NCI-H2107 treated with DMSO at 0.1 percent for 48 hours (cell line): Measurements from ENCODE around the gene FLOT1.

Experiments used
- DNase-seq: peaks from one replicate; lab custom pipeline; 2025; ENCODE audit not compliant: unreplicated experiment; lab: John Stamatoyannopoulos, UW

The FLOT1 gene, protein sequence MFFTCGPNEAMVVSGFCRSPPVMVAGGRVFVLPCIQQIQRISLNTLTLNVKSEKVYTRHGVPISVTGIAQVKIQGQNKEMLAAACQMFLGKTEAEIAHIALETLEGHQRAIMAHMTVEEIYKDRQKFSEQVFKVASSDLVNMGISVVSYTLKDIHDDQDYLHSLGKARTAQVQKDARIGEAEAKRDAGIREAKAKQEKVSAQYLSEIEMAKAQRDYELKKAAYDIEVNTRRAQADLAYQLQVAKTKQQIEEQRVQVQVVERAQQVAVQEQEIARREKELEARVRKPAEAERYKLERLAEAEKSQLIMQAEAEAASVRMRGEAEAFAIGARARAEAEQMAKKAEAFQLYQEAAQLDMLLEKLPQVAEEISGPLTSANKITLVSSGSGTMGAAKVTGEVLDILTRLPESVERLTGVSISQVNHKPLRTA

DNA sequence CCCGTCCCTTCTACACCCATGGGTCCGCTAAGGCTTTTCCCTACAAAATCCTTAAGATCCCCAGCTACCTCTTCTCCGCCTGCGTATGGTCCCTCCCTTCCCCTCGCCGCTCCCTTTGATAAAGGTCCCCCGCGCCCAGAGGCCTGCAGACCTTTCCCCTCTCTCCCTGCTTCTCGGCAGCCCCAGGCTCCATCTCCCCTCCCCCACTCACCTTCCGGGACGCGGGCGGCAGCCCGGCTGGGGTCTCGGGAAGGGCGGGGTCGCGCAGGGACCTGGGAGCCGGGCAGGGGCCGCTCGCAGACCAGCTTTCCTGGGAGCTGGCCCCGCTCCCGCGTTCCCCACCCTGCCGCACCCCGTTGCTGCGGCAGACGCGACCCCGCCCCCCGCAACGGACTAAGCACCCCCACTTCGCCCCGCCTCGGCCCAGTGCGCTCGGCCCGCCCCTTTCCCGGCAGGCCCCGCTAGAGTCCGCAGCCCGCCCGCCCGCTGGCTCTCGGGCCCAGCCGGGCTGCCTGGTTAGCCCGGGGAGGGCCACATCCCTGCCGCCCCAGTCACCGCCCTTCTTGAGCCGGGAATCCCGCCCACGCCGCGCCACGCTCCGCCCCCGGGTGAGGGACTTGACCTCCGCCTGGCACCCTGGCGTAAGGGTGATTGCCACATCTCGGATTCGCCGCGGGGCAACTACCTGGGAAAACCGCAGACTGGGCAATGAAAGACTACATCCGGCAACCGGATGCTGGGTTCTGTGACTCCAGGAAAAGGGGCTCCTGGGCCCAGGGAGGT, at the start of gene FLOT1:
Gene FLOT1, minus strand, starts transcription at position 372 of the 783 bp plus-strand sequence. CDS start 498 bp downstream, outside the sequence.
- peak; percentile 14 for DNase-seq

DNA sequence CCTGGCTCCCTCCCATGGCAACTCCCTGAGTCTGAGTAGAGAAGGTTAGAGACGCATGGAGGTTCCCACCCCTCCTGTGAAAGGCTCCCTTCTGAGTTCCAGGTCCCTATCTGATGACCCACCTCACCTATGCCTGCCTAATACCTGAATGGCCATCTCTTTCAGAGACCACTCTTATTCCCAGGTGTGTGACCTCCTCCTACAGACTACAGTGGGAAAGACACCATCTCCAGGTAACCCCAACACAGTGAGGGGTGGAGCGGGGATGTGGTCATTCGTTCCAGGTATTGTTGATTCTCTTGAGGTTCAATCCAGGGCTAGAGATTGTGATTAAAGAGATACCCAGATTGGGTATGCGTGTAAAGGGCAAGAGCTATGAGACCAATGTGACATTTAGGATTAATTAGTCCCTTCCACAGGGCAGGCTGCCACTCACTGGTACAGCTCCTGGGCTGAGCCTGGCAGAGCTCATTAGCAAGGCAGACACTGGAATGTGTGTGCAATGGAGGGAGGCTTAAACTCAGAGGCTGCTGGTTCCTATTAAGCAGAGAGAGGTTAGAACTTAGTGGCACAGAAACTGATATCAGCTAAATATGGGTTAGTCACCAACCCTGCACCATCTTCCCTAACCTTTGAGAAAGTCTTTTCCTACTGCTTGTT, 48.4 kb upstream of the FLOT1 start:
- no peak for DNase-seq

DNA sequence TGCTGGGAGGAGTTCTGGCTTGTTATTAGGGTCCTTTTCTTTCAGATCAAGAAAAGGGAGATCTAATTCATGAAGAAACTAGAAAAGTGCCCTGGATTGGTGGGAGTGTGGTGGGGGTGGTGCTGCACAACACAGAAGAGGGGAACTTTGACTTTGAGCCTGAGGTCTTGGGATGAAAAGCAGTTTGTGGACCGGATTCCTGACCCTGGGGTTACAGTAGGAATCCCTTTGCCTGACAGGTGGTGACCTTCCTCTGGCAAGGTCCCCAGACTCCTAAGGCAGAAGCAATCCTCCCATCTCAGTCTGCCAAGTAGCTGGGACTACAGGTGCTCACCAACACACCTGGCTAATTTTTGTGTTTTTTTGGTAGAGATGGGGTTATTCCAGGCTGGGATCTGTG, 47.1 kb upstream of the FLOT1 start:
- DNase-seq = no peak

DNA sequence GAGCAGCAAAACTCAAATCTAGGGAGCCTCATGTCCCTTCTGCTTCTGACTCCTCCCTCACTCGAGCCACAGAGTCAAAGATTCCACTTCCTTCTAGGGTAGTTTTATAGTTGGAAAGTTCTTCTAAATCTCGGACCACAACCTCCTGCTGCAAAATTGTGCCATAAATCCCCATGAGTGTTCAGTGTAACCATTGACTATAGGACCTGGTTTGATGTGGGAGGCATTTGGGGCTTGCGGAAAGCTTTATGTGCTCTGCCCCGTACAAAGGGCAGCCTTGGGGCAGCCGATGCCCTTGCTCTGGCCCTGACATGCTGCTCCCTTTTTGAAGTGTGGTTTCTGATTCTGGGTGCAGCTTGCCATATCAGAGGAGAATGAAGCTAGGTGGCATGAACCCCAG, 45.5 kb upstream of the FLOT1 start:
- DNase-seq = no peak

DNA sequence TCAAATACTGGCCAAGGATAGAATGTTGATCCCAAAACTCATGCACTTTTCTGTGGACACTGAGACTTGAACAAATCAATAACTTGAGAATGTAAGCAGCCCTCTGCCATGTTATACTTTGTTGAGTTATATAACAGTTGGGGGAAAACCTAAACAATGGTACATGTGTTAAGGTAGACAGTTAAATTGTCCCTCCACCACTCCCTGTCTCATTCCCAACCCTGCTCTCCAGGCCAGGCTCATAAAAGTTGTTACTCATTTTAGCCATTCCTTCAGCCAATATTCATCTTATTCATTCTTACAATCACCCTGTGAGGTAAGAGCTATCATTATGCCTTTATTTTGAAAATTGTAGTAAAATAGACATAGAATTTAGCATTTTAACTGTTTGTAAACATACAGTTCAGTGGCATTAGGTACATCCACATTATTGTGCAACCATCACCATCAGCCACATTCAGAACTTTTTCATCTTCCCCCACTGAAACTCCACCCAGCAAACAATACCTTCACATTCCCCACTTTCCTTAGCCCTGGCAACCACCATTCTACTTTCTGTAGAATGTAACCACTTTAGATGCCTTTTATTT, 40.0 kb upstream of the FLOT1 start:
- DNase-seq = no peak

DNA sequence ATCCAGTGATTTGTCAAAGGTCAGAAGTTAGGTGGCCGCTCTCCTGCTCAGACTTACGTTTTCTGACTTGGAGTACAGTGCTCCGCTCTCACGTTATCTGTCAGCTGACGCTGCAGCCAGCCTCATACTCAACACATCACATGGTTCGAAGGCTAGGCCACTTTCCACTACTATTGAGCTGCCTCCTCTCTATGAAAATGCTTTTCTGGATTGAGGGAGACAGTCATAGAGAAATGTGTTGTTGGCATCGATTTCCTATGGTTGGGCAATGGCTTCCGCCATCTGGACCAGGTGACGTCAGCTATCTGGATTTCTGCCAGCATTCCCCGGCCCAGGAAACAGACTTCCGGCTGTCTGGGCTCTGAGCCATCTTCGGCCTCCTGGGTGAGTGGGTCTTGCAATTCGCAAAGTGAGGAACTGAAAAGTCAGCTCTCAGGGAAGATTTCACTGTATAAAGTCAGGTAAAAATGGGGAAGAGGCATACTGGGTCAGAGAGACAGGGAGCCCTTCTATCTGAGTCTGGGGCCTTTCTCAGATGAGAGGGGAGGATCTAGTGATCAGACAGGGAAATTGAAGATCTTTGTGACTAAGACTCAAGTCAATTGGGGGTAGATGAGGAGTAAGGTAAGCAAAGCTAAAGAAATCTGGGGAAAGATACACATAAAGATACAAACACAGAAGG, 39.4 kb upstream of the FLOT1 start:
- peak; percentile 44 for DNase-seq

DNA sequence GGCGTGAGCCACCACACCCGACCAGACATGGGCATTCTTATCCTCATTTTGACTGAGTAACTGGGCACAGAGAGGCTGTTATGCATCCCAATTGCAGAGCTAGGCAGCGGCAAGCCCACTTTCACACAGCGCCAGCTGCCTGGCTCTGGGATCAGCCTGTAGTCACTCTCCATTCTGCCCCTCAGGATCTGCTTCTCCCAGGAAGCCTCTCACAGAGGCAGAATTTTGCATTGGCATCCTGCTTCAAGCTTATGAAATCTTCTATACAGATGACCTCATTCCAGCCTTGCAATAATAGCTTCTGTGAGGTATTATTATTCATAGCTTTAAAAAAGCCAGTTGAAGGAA, 38.9 kb upstream of the FLOT1 start:
- no peak for DNase-seq

DNA sequence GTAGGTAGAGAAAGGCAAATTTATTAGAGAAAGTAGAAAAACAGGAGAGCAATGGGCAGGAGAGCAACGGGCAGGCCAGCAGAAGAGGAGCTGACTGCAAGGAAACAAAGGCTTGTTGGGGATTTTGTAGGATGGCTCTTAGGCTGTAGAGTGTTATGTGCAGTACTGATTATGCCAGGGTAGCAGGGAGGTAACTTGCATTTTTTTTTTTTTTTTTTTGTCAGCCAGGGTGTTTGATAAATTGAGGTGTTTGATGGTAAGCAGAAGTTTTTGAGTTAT, 38.1 kb upstream of the FLOT1 start:
- DNase-seq = no peak

DNA sequence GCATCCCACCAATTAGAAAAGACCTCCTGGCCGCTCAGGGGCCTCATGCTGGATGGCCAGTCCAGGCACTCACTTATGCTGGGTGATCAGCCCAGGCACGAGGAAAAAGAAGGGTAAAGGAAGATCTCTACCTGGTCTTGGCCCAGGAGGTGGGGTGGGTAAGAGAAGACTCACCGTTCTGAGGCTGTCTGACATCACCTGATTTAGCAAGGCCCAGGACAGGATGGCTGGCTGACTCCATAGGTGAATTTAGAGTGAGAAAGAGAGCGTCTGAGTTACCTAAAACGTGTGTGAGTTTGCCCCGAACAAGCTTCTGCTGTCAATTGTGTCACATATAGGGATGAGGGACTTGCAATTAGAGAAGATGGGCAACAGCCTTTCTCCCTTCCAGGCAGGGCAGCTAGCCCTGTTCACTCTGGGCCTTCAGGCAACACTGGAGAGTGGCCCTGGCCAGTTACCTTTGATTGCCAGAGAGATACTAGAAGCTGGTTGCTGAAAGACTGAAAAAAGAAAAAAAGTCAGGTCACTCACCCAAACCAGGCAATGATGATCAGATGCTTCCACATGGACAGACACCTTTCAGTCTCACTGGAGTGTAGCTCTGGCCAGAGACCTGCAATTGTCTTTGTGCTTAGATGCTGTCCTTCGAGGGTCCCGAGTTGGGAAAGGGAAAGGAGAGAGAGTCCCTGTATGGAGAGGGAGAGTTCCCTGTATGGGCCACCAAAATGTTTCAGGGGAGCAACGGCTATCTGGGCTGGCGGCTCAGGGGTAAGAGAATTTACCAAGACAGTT, 37.6 kb upstream of the FLOT1 start:
- DNase-seq = no peak

DNA sequence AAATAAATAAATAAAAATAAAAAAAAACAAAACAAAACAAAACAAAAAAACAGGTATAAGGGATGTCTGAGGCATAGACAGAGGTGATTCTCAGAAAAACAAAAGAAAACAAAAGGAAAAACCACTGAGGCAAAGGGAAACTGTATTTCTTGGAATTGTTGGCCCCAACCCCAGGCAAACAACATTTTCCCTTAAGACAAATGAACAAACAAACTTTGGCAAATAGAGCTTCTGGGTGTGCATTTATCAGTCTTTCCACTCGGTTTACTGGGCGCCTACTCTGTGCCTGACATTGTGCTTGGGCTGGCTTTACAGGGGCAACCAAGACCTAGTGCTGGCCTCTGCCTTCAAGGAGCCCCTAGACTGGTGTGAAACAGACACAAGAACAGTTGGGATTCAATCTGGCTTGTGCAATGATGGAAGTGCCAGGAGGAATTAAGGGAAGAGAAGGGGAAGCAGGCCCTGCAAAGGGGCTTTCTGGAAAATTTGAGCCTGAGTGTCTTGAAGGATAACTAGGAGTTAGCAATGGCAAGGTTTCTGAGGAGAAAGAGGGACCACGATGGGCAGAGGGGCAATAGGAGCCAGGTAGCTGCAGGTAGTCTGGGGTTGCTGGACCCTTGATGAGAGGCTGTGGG, 35.6 kb upstream of the FLOT1 start:
- DNase-seq = no peak

DNA sequence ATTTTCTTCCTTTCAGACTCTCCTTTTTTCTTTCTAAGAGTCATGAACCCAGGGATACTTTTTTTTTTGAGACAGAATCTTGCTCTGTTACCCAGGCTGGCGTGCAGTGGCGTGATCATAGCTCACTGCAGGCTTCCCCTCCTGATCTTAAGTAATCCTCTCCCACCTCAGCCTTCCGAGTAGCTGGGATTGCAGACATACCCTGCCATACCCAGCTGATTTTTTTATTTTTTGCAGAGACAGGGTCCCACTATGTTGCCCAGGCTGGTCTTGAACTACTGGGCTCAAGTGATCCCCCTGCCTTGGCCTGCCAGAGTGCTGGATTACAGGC, 34.6 kb upstream of the FLOT1 start:
- DNase-seq = no peak

DNA sequence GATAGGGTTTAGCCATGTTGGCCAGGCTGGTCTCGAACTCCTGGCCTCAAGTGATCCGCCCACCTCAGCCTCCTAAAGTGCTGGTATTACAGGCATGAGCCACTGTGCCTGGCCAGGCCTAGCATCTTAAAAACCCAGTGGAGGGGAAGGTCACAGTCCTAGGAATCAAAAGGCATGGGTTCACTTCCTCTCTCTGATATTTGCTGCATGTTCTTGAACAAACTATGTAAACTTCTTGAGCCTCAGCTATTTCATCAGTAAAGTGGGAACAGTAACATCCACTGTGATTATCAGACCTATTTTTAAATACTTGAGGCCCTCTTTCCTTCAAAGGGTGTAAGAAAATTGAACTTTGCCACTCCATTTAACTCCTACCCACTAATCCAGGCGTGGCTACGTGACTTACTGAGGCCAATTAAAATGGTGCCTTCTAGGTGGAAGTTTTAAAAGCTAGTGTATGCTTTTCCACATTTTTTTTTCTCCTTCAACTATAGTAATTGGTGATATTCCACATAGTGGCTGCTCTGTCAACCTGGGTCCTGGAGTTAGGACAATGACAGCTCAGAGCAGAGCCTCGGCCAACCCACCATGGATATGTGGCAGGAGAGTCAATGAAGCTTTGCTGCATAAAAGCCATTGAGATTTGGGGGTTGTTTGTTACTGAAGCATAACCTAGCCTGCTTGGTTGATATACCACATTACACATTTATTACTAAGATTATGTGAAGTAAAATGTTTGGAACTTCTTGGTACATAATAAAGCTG, 34.1 kb upstream of the FLOT1 start:
- no peak for DNase-seq

DNA sequence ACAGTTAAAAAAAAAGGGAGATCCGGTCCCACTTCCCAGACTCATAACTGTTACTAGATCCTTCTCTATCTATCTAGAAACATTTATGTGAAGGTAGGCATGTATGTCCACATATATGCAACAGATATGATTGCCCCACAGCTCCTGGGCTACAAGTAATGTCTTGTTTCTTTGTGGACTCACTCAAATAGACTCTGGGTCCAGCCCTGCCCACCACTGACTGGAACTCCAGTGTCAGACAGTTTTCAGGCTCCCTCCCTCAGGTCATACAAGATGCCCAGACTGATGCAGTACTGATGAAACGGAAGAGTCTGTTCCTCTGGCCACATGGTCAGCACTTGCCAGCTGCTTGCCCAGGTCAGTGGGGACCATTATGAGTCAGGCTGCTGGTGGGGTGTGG, 32.6 kb upstream of the FLOT1 start:
- DNase-seq = no peak

DNA sequence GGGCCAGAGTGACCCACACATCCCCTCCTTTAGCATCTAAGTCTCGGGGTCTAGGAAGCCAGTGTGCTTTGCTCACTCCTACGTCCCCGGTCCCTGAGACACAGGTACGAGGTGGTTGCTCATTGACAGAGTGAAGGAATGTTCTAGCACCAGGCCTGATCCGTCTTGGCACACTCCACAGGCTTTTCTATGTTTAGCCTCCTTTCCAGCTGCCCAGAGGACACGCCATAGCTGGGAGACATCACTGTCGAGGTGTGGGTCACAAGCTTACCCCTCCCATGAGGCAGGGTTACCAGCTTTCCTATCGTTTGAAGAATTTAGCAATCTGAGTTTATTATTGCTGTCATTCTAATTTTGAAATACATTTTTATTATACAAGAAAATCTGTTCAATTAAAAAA, 32.2 kb upstream of the FLOT1 start:
- DNase-seq = no peak

DNA sequence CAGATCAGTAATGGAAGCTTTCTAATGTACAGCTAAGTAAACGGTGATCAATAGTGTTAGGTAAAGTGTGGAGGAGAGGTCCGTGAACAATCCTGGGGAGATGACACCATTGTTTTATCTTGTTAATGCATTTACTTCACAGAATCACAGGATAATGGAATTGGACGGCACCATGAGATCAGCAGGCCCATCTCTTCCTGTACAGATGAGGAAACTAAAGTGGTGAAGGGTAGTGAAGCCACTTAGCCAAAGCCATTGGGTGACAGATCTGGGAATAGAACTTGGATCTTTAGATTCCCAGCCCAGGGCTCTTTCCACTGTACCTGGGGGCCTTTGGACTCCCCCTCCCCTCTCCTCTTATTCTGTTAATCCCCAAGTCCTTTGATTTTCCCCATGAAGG, 28.1 kb upstream of the FLOT1 start:
- no peak for DNase-seq

DNA sequence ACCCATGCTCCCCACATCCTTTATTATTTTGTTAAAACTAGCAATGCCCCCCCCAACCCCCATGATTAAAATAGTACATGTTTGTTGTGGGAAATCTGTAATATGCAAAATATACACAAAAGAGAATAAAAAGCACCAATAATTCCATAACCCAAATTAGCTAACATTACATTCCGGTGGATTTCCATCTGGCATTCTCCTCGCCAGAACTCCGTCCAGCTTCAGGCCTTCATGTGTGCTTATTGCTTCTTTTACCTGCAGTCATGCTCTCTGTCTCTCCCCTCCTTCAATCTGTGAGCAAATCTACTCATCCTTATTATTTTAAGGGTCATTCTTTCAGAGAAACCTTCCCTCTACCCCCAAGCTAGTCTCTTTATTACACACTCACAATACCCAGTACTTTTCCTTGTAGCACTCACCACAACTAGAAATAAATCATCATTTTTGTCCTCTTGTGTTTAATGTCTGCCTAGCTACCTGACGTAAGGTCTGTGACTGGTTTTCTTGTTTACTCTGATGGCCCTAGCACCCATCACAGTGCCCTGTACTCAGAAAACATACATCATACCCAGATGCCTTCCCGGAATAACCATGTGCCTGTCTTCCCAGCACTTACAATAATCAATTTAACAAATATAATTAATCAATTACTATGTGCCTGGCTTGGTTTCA, 27.5 kb upstream of the FLOT1 start:
- no peak for DNase-seq

DNA sequence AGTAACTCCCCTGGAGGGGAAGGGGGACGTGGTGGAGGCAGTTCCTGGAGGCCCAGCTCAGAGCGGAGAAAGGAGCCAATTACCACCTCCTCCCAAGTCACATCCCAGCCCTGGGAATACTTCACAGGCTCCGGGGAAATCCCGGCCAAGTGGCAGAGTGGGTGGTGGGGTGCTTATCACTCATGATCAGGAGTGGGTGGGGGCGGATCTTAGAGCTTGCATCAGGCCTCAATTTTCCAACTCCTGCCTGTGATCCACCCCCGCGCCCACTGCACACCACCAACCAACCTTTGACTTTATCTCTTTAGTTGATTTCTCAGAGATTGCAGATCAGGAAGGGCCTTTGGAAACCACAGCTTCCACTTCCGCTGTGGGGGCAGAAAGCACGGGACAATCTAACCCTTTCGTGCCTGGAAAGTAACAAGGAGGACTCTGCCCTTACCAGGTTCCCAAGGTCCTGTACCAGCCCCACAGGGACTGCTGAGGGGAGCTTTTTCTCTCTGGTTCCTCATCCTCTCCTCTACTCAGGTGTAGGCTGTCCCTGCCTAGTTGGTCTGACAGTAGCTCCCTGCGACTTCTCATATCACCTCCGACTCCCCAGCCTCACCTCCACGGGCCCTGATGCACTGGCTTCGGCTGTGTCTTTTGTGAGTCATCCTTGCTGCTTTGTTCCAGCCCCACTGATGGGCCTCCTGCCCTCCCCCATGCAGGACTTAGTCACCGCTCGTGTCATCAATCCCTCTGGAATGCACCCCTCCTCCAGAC, 26.8 kb upstream of the FLOT1 start:
- DNase-seq = no peak

DNA sequence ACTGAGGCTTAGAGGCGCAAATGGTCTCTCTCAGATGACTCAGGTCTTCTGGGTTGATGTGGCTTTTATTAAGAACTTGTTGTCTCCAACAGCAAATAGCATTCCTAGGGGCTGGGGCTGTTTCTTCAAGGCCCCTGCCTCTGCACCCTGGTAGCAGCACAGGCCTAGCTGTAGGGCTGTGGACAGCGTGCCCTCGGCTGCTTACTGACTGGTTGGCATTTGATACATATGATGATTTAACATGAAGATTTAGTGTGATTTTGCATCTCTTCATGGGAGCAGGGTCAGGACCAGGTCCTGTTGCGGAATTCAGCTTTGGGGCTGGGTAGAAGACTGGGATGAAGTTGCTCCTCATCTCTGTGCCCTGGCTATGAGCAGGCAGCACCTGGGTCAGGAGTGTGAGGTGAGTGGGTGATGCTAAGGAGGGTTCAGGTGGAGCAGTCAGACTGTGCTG, 26.2 kb upstream of the FLOT1 start:
- no peak for DNase-seq
